Lung (tissue), 12 donors: ENCODE data around the gene DNAI4. TPM values are rescaled to one million over a fixed set of nuclear protein-coding genes. Genes with fewer than 3 reads are reported as not detected.

Source experiments
- ATAC-seq: fragments of 200-7000 bp; cut with Tn5 transposase; one replicate; pipeline ENCODE4 v1.9.1; 2020; ENCODE audit warnings: moderate number of reproducible peaks; ENCODE audit not compliant: insufficient read depth, low FRiP score
- DNase-seq, 3 donors: peaks; one replicate each; pipeline ENCODE4 v3.0.0-alpha.2; 2013 to 2017
- H3K27ac ChIP-seq, 2 donors: one replicate each; pipeline ENCODE4 v1.5.1; 2013; ENCODE audit warnings: mild to moderate bottlenecking in 2 of 2, moderate library complexity in 2 of 2, control low read depth in 1 of 2, inconsistent platforms in 1 of 2, low read depth in 1 of 2, low read length in 1 of 2
- H3K27me3 ChIP-seq, 3 donors: one replicate each; pipeline ENCODE4 v1.5.1; 2013; ENCODE audit warnings: low read length in 2 of 3; ENCODE audit not compliant: control insufficient read depth in 3 of 3, insufficient read depth in 3 of 3
- H3K36me3 ChIP-seq, 4 donors: one replicate each; pipeline ENCODE4 v1.5.1; 2013; ENCODE audit warnings: low read length in 4 of 4, mild to moderate bottlenecking in 1 of 4, moderate library complexity in 1 of 4; ENCODE audit not compliant: control insufficient read depth in 4 of 4, insufficient read depth in 4 of 4
- H3K4me1 ChIP-seq, 5 donors: one replicate each; pipeline ENCODE4 v1.5.1; 2013; ENCODE audit warnings: low read length in 5 of 5, mild to moderate bottlenecking in 2 of 5, moderate library complexity in 1 of 5; ENCODE audit not compliant: control insufficient read depth in 5 of 5, insufficient read depth in 5 of 5
- H3K4me3 ChIP-seq: one replicate; pipeline ENCODE4 v1.5.1; 2013; ENCODE audit warnings: mild to moderate bottlenecking, control low read depth, moderate library complexity
- H3K9ac ChIP-seq, 2 donors: one replicate each; pipeline ENCODE4 v1.5.1; 2013; ENCODE audit warnings: low read length in 2 of 2, control low read depth in 1 of 2; ENCODE audit not compliant: insufficient read depth in 1 of 2
- H3K9me3 ChIP-seq, 4 donors: one replicate each; pipeline ENCODE4 v1.5.1; 2013; ENCODE audit warnings: low read length in 3 of 4, mild to moderate bottlenecking in 1 of 4, moderate library complexity in 1 of 4; ENCODE audit not compliant: control insufficient read depth in 4 of 4, insufficient read depth in 3 of 4
- CTCF ChIP-seq: IDR thresholded peaks from 2 replicates; pipeline ENCODE4 v1.5.1; 2012; ENCODE audit warnings: mild to moderate bottlenecking; ENCODE audit errors: control extremely low read depth, extremely low read depth
- WGBS, 2 donors: extraction: QIAGEN DNeasy Blood & Tissue Kit; methylation state at CpG; one replicate each; pipeline ENCODE4 v1.1.7; 2013; 5-methylcytosine and 5-hydroxymethylcytosine counted together
- polyA plus RNA-seq, 2 donors: library from polyadenylated mRNA; stranded (reverse); fragments of 200-250 nt; gene quantifications; one replicate each; pipeline ENCODE4 v1.2.1, GENCODE V29; 2013
- total RNA-seq, 2 donors: library from RNA; depleted of rRNA in 1 of 2; stranded (reverse); fragments of >200 nt in 1 of 2; gene quantifications; one replicate each; pipeline ENCODE4 v1.2.1, GENCODE V29; 2014 to 2021
- donor health status: control.
- donor health status: control.
- donor health status: Bipolar disorder and iron deficiency.
- donor health status: healthy.
- donor health status: DM: yes; HTN: yes; CAD: no.

The DNAI4 gene
- total and polyA plus RNA-seq, 4 donors: 4.4 to 61.1 (median 15.5) TPM

- H3K9ac ChIP-seq: no peak overlapping the region
- peaks cover 7 to 32% (median 16%) of the 10 kb centered on the region in 4 donors for H3K36me3 ChIP-seq
- H3K4me3 ChIP-seq: no peak overlapping the region
- TF ChIP-seq CTCF: no peak
- no peaks in the 10 kb centered on the region for H3K4me1 ChIP-seq
- WGBS, 2 donors: 94 to 98% methylated on average over 3 of the region's 3 CpGs
- ATAC-seq (no peak), DNase-seq (no peak)
- no peak overlapping the region for H3K27ac ChIP-seq
- no peaks in the 10 kb centered on the region for H3K9me3 ChIP-seq
- no peaks in the 10 kb centered on the region for H3K27me3 ChIP-seq
Observed at GRCh38 chr1:66957938-66958337, 33.3 kb upstream of the DNAI4 start.

GRCh38 chr1:66954208-66954607 is 29.6 kb upstream of the DNAI4 start:
- H3K36me3 ChIP-seq: peaks cover 0 to 35% (median 15%) of the 10 kb centered on the region in 4 donors
- 88 to 90% methylated on average over 4 of the region's 4 CpGs for WGBS, 2 donors

GRCh38 chr1:66951513-66951912 is 26.9 kb upstream of the DNAI4 start:
- no peak overlapping the region for H3K27ac ChIP-seq
- WGBS, 2 donors: 87 to 93% methylated on average over 6 of the region's 6 CpGs
- H3K9me3 ChIP-seq: no peaks in the 10 kb centered on the region
- H3K4me3 ChIP-seq: no peak overlapping the region
- ATAC-seq (no peak), DNase-seq (no peak)
- peaks cover 0 to 3% (median 0%) of the 10 kb centered on the region in 5 donors for H3K4me1 ChIP-seq
- no peak overlapping the region for H3K9ac ChIP-seq
- H3K36me3 ChIP-seq: peaks cover 8 to 35% (median 15%) of the 10 kb centered on the region in 4 donors
- H3K27me3 ChIP-seq: no peaks in the 10 kb centered on the region
- no peak for TF ChIP-seq CTCF

More at GRCh38 chr1:66954208-66954607, 29.6 kb upstream of the DNAI4 start:
- Histone ChIP-seq H3K27ac (no peak overlapping the region), H3K9me3 (no peaks in the 10 kb centered on the region), H3K9ac (no peak overlapping the region), H3K4me1 (no peaks in the 10 kb centered on the region), H3K27me3 (no peaks in the 10 kb centered on the region), H3K4me3 (no peak overlapping the region)
- no peak for DNase-seq
- no peak for TF ChIP-seq CTCF
- no peak for ATAC-seq

- DNase-seq (no peak), ATAC-seq (no peak)
- Histone ChIP-seq H3K27ac (no peak overlapping the region), H3K4me1 (peaks cover 0 to 3% (median 0%) of the 10 kb centered on the region in 5 donors), H3K4me3 (no peak overlapping the region), H3K9ac (no peak overlapping the region), H3K36me3 (peaks cover 11 to 16% (median 13%) of the 10 kb centered on the region in 4 donors), H3K9me3 (no peaks in the 10 kb centered on the region), H3K27me3 (no peaks in the 10 kb centered on the region)
- no peak for TF ChIP-seq CTCF
- whole genome bisulfite sequencing, 2 donors: 22 to 61% methylated on average over 1 of the region's 1 CpG
Observed at GRCh38 chr1:66947267-66947666, 22.6 kb upstream of the DNAI4 start.
